WI38 (cell line): ENCODE results near the gene FGGY.
"Not testable (repeated sequence)": the region's sequence is repeated elsewhere in the genome, so short reads cannot be mapped to it uniquely, and the experiment has no call there.

ENCODE experiments used
- H3K4me3 ChIP-seq: 2 replicates; pipeline ENCODE4 v1.5.1; 2011; ENCODE audit warnings: low read depth, mild to moderate bottlenecking, control low read depth, low read length
- TF ChIP-seq, protein P1 (sequence below): IDR thresholded peaks from 2 replicates; pipeline ENCODE4 v1.5.1; 2012; ENCODE audit warnings: low read depth, mild to moderate bottlenecking, control low read depth, low read length

Gene FGGY, protein sequence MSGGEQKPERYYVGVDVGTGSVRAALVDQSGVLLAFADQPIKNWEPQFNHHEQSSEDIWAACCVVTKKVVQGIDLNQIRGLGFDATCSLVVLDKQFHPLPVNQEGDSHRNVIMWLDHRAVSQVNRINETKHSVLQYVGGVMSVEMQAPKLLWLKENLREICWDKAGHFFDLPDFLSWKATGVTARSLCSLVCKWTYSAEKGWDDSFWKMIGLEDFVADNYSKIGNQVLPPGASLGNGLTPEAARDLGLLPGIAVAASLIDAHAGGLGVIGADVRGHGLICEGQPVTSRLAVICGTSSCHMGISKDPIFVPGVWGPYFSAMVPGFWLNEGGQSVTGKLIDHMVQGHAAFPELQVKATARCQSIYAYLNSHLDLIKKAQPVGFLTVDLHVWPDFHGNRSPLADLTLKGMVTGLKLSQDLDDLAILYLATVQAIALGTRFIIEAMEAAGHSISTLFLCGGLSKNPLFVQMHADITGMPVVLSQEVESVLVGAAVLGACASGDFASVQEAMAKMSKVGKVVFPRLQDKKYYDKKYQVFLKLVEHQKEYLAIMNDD

DNA sequence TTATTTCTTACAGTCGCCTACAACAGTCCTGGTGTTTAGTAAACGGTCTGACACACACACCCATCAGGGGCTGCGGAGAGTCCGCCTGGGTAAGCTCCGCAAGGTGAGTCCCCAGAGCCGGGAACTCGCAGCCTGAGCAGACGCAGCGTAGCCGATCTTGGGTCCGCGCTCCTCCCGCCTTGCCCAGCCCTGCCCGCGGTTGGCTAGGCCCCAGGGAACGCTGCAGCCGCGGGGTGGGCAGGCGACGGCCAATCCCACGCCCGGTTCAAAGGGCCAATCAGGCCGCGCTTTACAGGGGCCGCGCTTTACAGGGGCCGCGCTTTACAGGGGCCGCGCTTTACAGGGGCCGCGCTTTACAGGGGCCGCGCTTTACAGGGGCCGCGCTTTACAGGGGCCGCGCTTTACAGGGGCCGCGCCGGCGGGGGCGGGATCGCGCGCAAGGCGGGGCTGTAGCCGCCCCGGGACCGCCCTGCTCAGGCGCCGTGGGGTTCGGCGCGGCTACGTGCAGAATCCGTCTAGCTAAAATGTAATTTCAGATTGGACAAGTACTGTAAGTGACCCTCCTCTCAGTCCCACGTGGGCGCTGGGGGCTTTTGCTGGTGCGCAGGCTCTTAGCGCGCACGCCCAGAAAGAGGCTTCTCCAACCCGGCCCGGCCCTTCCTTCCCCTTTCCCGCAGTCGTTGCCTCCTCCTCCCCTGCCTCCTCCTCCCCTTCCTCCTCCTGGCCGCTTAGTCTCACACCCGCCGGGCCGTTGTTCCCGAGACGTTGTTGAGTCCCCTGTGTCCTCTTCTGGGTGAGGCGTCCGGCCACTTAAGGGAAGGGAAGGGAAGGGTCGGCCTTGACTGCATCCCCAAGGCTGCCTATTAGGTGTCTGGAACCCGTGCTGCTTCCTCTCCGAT, at the start of gene FGGY:
Gene FGGY, plus strand, starts transcription at position 737 of the 899 bp plus-strand sequence. CDS start 24,456 bp downstream, outside the sequence.
- peak within 1 kb of the TSS; percentile 77 for H3K4me3 ChIP-seq
- TF ChIP-seq, protein P1, sequence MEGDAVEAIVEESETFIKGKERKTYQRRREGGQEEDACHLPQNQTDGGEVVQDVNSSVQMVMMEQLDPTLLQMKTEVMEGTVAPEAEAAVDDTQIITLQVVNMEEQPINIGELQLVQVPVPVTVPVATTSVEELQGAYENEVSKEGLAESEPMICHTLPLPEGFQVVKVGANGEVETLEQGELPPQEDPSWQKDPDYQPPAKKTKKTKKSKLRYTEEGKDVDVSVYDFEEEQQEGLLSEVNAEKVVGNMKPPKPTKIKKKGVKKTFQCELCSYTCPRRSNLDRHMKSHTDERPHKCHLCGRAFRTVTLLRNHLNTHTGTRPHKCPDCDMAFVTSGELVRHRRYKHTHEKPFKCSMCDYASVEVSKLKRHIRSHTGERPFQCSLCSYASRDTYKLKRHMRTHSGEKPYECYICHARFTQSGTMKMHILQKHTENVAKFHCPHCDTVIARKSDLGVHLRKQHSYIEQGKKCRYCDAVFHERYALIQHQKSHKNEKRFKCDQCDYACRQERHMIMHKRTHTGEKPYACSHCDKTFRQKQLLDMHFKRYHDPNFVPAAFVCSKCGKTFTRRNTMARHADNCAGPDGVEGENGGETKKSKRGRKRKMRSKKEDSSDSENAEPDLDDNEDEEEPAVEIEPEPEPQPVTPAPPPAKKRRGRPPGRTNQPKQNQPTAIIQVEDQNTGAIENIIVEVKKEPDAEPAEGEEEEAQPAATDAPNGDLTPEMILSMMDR: no peak

DNA sequence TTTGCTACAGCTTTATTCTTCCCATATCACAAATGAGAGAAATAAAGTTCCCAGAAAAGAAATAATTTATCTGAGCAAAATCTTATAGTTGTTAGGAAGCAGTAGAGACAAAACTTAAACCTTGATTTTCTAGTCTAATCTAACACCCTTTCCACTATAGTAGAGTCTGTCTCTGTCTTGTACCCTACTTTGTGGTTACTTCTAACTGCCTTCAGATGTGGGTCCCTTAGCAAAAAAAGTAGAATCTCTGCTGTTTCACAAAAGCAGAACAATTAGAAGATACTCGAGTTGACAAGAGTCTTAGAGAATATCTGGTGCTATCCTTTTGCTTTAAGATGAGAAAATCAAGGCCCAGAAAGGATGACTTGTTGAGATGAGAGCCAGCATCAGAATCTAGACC, 48.1 kb upstream of the FGGY start:
- TF ChIP-seq, protein P1: no peak
- no peak overlapping the region for H3K4me3 ChIP-seq

DNA sequence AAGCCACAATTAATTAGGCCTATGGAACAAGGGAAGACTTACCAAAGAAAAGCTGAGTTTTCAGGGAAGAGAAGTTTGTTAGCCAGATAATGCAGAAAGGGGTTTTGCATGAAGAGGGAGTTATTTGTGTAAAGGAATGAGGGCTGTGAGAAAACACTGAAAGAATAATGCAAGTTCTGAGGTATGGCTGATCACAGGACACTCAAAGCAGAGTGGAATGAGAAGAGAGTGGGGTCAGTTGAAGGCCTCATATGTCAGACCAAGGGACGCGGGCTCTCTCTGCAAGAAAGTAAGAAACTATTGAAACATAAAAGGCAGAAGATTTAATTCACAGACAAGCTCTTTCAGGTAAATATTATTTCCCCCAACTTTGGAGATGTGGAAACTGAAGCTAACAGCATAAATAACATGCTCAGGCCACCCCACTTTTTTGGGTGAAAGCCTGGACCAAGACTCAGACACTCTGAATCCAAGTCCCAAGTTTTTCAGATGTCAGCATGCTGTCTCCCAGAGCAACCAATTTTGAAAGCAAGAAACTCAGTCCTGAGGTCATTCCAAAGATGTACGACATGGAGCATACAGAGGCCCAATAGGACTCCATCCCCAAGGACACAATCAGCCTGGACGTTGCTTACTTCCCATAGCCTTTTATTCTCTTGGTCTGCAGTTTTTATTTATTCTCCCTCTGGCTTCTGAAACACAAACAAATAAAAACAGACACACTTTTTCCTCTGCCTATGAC, 47.3 kb upstream of the FGGY start:
- H3K4me3 ChIP-seq: no peak overlapping the region
- TF ChIP-seq, protein P1: no peak

DNA sequence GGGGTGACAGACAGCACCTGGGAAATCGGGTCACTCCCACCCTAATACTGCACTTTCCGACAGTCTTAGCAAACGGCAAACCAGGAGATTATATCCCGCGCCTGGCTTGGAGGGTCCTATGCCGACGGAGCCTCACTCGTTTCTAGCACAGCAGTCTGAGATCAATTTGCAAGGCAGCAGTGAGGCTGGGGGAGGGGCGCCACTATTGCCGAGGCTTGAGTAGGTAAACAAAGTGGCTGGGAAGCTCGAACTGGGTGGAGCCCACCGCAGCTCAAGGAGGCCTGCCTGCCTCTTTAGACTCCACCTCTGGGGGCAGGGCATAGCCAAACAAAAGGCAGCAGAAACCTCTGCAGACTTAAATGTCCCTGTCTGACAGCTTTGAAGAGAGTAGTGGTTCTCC, 45.8 kb upstream of the FGGY start:
- H3K4me3 ChIP-seq: not testable (repeated sequence)

DNA sequence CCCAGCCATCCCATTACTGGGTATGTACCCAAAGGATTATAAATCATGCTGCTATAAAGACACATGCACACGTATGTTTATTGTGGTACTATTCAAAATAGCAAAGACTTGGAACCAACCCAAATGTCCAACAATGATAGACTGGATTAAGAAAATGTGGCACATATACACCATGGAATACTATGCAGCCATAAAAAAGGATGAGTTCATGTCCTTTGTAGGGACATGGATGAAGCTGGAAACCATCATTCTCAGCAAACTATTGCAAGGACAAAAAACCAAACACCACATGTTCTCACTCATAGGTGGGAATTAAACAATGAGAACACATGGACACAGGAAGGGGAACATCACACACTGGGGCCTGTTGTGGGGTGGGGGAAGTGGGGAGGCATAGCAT, 40.5 kb upstream of the FGGY start:
- not testable (repeated sequence) for H3K4me3 ChIP-seq

DNA sequence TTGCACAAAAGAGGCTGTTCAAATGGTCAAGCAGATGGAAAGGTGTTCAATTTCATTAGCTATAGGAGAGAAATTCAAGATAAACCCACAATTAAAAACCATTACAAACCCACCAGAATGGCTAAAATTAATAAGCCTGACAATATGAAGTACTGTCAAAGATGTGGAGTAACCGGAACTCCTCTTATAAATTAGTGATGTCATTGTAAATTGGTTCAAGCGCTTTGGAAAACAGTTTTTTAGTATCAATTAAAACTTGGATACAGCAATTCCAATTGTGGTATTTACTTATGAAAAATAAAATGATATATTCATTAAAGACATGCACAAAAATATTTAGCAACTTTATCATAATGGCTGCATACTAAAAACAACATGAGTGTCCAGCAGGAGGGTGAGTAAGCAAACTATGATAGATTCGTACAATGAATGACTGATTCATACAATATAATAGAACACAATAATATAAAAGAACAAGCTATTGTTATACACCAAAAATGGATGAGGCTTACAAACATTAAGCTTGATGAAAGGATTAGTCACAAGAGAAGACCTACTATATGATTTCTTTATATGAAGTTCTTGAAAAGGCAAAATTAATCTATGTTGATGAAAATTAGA, 38.4 kb upstream of the FGGY start:
- TF ChIP-seq, protein P1: no peak

DNA sequence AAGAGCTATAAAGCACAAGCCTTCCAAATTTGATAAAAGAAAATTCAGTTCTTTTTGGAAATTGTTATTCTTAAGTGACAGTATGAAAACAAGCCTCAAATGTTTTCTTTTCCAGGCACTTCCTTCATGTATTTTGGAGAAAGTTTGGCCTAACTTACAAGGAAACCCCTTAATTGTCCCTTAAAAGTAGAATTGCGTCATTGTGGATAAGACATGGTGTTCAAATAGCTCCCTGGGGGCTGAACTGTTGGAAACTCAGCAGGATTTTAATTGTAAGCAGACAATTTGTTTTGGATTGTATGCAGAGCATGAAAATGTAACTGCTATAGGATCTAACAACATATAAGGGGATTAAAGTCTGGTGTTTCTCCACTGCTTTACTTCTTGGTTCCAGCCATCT, 35.4 kb upstream of the FGGY start:
- H3K4me3 ChIP-seq: no peak overlapping the region
- TF ChIP-seq, protein P1: no peak

More for the DNA sequence above, 38.4 kb upstream of the FGGY start:
- H3K4me3 ChIP-seq: no peak overlapping the region
